HepG2 (cell line): ENCODE data around the gene MEMO1. TPM values are rescaled to one million over a fixed set of nuclear protein-coding genes. Genes with fewer than 3 reads are reported as not detected.

ENCODE experiments used
- CEBPB ChIP-seq: IDR thresholded peaks from 2 replicates; pipeline ENCODE4 v1.6.1; 2011; ENCODE audit warnings: low read depth, low read length, improper control_type of control experiment, borderline replicate concordance
- HBP1 ChIP-seq: IDR thresholded peaks from 2 replicates; pipeline ENCODE4 v1.6.1; 2016; ENCODE audit warnings: low read depth, control low read depth
- HNF4G ChIP-seq, 2 experiments: sonication (generic) in 1 of 2; formaldehyde crosslinking in 1 of 2; IDR thresholded peaks; 2 replicates each; pipeline versions ENCODE4 v1.4.0 to v1.6.1; 2011 to 2020; ENCODE audit warnings: borderline replicate concordance in 2 of 2, low read depth in 2 of 2, mild to moderate bottlenecking in 2 of 2, low read length in 1 of 2, missing genetic modification reagents in 1 of 2, moderate library complexity in 1 of 2
- IRF2 ChIP-seq: IDR thresholded peaks from 2 replicates; pipeline ENCODE4 v1.6.1; 2018; ENCODE audit warnings: missing genetic modification reagents, missing compliant biosample characterization
- KLF9 ChIP-seq: IDR thresholded peaks from 2 replicates; pipeline ENCODE4 v1.6.1; 2016; ENCODE audit warnings: low read depth
- NCOA2 ChIP-seq: sonication (generic); formaldehyde crosslinking; IDR thresholded peaks from 2 replicates; pipeline ENCODE4 v1.8.0; 2022; ENCODE audit warnings: inconsistent platforms
- NFATC3 ChIP-seq: sonication (generic); formaldehyde crosslinking; IDR thresholded peaks from 2 replicates; pipeline ENCODE4 v1.5.1; 2020; ENCODE audit warnings: mild to moderate bottlenecking, missing genetic modification reagents
- NR3C1 ChIP-seq: sonication (generic); formaldehyde crosslinking; IDR thresholded peaks from 2 replicates; pipeline ENCODE4 v1.4.0; 2020; ENCODE audit warnings: missing genetic modification reagents
- POGZ ChIP-seq: sonication (generic); formaldehyde crosslinking; IDR thresholded peaks from 2 replicates; pipeline ENCODE4 v1.4.0; 2020; ENCODE audit warnings: mild to moderate bottlenecking, missing genetic modification reagents
- RBM22 ChIP-seq: fragments of 200-400 bp; formaldehyde crosslinking; optimal IDR thresholded peaks from 2 replicates; pipeline ENCODE3; 2017; ENCODE audit warnings: mild to moderate bottlenecking, low read length, moderate library complexity
- SAP130 ChIP-seq: IDR thresholded peaks from 2 replicates; pipeline ENCODE4 v1.6.1; 2016; ENCODE audit warnings: low read depth
- SRY ChIP-seq: sonication (generic); formaldehyde crosslinking; IDR thresholded peaks from 2 replicates; pipeline ENCODE4 v1.8.0; 2022; ENCODE audit warnings: mild to moderate bottlenecking, missing genetic modification reagents
- TEF ChIP-seq: sonication (generic); formaldehyde crosslinking; IDR thresholded peaks from 2 replicates; pipeline ENCODE4 v1.5.0; 2020; ENCODE audit warnings: missing genetic modification reagents
- THAP11 ChIP-seq: IDR thresholded peaks from 2 replicates; pipeline ENCODE4 v1.6.1; 2016; ENCODE audit warnings: missing biosample characterization, missing genetic modification reagents
- ZFYVE20 ChIP-seq: sonication (generic); formaldehyde crosslinking; IDR thresholded peaks from 2 replicates; pipeline ENCODE4 v1.8.0; 2023; ENCODE audit warnings: low read depth, mild to moderate bottlenecking, moderate library complexity, missing genetic modification reagents, borderline replicate concordance
- ZMYM4 ChIP-seq: sonication (generic); formaldehyde crosslinking; IDR thresholded peaks from 2 replicates; pipeline ENCODE4 v1.8.1; 2023; ENCODE audit warnings: mild to moderate bottlenecking, missing genetic modification reagents
- ZNF207 ChIP-seq: fragments of 450-650 bp; IDR thresholded peaks from 2 replicates; pipeline ENCODE4 v1.6.1; 2016; ENCODE audit warnings: antibody characterized with exemption, borderline replicate concordance
- ZNF329 ChIP-seq: sonication (generic); formaldehyde crosslinking; IDR thresholded peaks from 2 replicates; pipeline ENCODE4 v1.9.0; 2021; ENCODE audit warnings: low read depth, mild to moderate bottlenecking, missing genetic modification reagents
- polyA plus RNA-seq, 8 experiments: library from polyadenylated mRNA; depleted of rRNA in 3 of 8; stranded (reverse) in 7 of 8; unstranded in 1 of 8; fragments of >200 nt; fragmentation: Illumina TruSeq in 4 of 8; extraction: Trizol in 4 of 8; gene quantifications; 2 replicates each; pipeline versions ENCODE4 v1.2.1 to v1.2.3, GENCODE V29; 2011 to 2016; ENCODE audit warnings: low read depth in 4 of 8, missing spikeins in 1 of 8, mixed read lengths in 1 of 8; ENCODE audit not compliant: insufficient read depth in 1 of 8
- total RNA-seq, 5 experiments: library from RNA; depleted of rRNA; stranded (reverse); fragments of >200 nt; fragmentation: Illumina TruSeq; extraction: Trizol; gene quantifications; 2 replicates each; pipeline ENCODE4 v1.2.3, GENCODE V29; 2016; ENCODE audit warnings: low read depth in 1 of 5
- TF ChIP-seq, protein P1 (sequence below): IDR thresholded peaks from 2 replicates; pipeline ENCODE4 v1.6.1; 2016; ENCODE audit warnings: control low read depth
- TF ChIP-seq, protein P2 (sequence below): sonication (generic); formaldehyde crosslinking; IDR thresholded peaks from 2 replicates; pipeline ENCODE4 v1.5.0; 2020; ENCODE audit warnings: mild to moderate bottlenecking, missing genetic modification reagents, borderline replicate concordance
- TF ChIP-seq, protein P3 (sequence below): sonication (generic); formaldehyde crosslinking; IDR thresholded peaks from 2 replicates; pipeline ENCODE4 v1.4.0; 2020; ENCODE audit warnings: missing genetic modification reagents

The MEMO1 gene
- total and polyA plus RNA-seq, 2 of the 13 experiments (the other 11 are each of a cell fraction or from before 2014, with no cell fraction given) = 69.8 to 81.6 TPM

DNA sequence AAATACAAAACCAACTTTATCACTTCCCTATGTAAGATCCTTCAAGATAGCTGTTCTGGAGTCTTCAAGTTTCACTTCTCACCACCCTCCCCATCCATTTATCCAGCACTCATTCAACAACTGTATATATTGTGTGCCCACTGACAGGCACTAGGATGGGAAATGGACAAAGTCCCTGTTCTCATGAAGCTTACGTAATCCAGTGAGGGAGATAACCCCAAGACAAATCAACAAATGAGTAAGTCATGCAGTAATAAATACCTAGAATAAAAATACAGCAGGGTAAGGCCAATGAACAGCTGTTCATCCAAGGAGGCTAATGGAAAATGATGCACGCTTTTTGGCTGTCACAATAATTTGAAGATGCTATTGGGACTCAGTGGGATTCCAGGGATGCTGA is 133.8 kb downstream of the MEMO1 start (continued):
- TF ChIP-seq, protein P1, sequence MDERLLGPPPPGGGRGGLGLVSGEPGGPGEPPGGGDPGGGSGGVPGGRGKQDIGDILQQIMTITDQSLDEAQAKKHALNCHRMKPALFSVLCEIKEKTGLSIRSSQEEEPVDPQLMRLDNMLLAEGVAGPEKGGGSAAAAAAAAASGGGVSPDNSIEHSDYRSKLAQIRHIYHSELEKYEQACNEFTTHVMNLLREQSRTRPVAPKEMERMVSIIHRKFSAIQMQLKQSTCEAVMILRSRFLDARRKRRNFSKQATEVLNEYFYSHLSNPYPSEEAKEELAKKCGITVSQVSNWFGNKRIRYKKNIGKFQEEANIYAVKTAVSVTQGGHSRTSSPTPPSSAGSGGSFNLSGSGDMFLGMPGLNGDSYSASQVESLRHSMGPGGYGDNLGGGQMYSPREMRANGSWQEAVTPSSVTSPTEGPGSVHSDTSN (CRISPR knock-in tag) = no peak
- TF ChIP-seq, protein P2, sequence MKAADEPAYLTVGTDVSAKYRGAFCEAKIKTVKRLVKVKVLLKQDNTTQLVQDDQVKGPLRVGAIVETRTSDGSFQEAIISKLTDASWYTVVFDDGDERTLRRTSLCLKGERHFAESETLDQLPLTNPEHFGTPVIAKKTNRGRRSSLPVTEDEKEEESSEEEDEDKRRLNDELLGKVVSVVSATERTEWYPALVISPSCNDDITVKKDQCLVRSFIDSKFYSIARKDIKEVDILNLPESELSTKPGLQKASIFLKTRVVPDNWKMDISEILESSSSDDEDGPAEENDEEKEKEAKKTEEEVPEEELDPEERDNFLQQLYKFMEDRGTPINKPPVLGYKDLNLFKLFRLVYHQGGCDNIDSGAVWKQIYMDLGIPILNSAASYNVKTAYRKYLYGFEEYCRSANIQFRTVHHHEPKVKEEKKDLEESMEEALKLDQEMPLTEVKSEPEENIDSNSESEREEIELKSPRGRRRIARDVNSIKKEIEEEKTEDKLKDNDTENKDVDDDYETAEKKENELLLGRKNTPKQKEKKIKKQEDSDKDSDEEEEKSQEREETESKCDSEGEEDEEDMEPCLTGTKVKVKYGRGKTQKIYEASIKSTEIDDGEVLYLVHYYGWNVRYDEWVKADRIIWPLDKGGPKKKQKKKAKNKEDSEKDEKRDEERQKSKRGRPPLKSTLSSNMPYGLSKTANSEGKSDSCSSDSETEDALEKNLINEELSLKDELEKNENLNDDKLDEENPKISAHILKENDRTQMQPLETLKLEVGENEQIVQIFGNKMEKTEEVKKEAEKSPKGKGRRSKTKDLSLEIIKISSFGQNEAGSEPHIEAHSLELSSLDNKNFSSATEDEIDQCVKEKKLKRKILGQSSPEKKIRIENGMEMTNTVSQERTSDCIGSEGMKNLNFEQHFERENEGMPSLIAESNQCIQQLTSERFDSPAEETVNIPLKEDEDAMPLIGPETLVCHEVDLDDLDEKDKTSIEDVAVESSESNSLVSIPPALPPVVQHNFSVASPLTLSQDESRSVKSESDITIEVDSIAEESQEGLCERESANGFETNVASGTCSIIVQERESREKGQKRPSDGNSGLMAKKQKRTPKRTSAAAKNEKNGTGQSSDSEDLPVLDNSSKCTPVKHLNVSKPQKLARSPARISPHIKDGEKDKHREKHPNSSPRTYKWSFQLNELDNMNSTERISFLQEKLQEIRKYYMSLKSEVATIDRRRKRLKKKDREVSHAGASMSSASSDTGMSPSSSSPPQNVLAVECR (CRISPR knock-in tag) = no peak
- TF ChIP-seq IRF2 (CRISPR knock-in tag) = 0 out of 2 replicates have a peak, but pooled peaks have one; percentile 29
- TF ChIP-seq POGZ (CRISPR knock-in tag) = peak; percentile 59; the same call in 1 of the 2 replicates
- TF ChIP-seq, protein P3, sequence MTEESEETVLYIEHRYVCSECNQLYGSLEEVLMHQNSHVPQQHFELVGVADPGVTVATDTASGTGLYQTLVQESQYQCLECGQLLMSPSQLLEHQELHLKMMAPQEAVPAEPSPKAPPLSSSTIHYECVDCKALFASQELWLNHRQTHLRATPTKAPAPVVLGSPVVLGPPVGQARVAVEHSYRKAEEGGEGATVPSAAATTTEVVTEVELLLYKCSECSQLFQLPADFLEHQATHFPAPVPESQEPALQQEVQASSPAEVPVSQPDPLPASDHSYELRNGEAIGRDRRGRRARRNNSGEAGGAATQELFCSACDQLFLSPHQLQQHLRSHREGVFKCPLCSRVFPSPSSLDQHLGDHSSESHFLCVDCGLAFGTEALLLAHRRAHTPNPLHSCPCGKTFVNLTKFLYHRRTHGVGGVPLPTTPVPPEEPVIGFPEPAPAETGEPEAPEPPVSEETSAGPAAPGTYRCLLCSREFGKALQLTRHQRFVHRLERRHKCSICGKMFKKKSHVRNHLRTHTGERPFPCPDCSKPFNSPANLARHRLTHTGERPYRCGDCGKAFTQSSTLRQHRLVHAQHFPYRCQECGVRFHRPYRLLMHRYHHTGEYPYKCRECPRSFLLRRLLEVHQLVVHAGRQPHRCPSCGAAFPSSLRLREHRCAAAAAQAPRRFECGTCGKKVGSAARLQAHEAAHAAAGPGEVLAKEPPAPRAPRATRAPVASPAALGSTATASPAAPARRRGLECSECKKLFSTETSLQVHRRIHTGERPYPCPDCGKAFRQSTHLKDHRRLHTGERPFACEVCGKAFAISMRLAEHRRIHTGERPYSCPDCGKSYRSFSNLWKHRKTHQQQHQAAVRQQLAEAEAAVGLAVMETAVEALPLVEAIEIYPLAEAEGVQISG (CRISPR knock-in tag) = no peak
- peak; percentile 52; the same call in 1 of the 2 replicates for TF ChIP-seq HNF4G (IDR thresholded peaks at IDR 0.05; ENCODE audit: borderline replicate concordance, low read depth, low read length)
- no peak for TF ChIP-seq HNF4G (CRISPR knock-in tag; IDR thresholded peaks at IDR 0.05; ENCODE audit: borderline replicate concordance, low read depth)
- TF ChIP-seq TEF (CRISPR knock-in tag) = peak; percentile 84; the same call in 1 of the 2 replicates
- TF ChIP-seq NFATC3 (CRISPR knock-in tag) = no peak
- no peak for TF ChIP-seq ZFYVE20 (CRISPR knock-in tag)
- peak; percentile 32; the same call in 1 of the 2 replicates for TF ChIP-seq ZMYM4 (CRISPR knock-in tag)
- no peak for TF ChIP-seq ZNF207
- TF ChIP-seq SRY = no peak
- TF ChIP-seq HBP1 = no peak
- TF ChIP-seq KLF9 (CRISPR knock-in tag) = no peak
- peak; percentile 53 for TF ChIP-seq RBM22
- TF ChIP-seq CEBPB = peak; percentile 74; the same call in 1 of the 2 replicates
- no peak for TF ChIP-seq THAP11 (CRISPR knock-in tag)
- peak; percentile 58 for TF ChIP-seq SAP130 (CRISPR knock-in tag)
- TF ChIP-seq NCOA2 (CRISPR knock-in tag) = no peak
- TF ChIP-seq ZNF329 (CRISPR knock-in tag) = no peak
- no peak for TF ChIP-seq NR3C1 (CRISPR knock-in tag)
